Keratinocyte (primary cell): ENCODE measurements around the gene ALG10.

Experiments used
- CTCF ChIP-seq, 3 experiments: IDR thresholded peaks in 1 of 3; conservative IDR thresholded peaks in 1 of 3; optimal IDR thresholded peaks in 1 of 3; 2 replicates in 2 of 3; 3 replicates in 1 of 3; pipeline versions ENCODE3 to v1.5.1; 2011; ENCODE audit warnings: low read length in 3 of 3, mild to moderate bottlenecking in 3 of 3, moderate library complexity in 2 of 3, control low read depth in 1 of 3, inconsistent platforms in 1 of 3; ENCODE audit not compliant: insufficient read depth in 2 of 3; ENCODE audit errors: extremely low read depth in 1 of 3
- EZH2 ChIP-seq: IDR thresholded peaks from one replicate; pipeline ENCODE4 v1.6.1; 2012; ENCODE audit warnings: inconsistent platforms, mild to moderate bottlenecking, low read length, moderate library complexity

DNA sequence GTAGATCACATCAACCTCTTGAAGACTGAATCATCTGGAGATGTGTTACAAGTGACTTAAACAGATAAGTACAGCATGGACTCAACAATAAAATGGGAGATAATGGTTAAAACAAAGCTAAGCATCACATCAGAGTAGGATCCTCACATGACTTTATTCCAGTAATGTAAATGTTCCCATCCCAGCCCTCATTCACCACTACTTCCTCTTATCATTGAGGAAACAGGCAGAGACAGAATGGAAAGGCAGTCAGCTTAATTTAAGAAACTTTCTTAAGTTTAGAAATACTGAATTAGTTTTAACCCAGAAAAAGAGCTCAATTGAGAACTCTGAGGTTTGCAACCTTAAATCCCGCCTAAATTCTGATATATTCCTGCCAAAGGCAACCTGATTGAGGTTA is 1.2 kb upstream of the ALG10 start:
- TF ChIP-seq CTCF (optimal IDR thresholded peaks at IDR 0.05 in 1 of 3, IDR thresholded peaks at IDR 0.05 in 1 of 3, conservative IDR thresholded peaks at IDR 0.05 in 1 of 3; ENCODE audit: extremely low read depth in 1 of 3, insufficient read depth in 2 of 3, low read length in 3 of 3) = no peak
- no peak for TF ChIP-seq EZH2
